Amniotic stem cell (primary cell): Measurements from ENCODE around the gene ARHGEF40.

Experiments used
- DNase-seq: peaks from one replicate; lab custom pipeline; 2025; lab: John Stamatoyannopoulos, UW

Gene ARHGEF40

DNA sequence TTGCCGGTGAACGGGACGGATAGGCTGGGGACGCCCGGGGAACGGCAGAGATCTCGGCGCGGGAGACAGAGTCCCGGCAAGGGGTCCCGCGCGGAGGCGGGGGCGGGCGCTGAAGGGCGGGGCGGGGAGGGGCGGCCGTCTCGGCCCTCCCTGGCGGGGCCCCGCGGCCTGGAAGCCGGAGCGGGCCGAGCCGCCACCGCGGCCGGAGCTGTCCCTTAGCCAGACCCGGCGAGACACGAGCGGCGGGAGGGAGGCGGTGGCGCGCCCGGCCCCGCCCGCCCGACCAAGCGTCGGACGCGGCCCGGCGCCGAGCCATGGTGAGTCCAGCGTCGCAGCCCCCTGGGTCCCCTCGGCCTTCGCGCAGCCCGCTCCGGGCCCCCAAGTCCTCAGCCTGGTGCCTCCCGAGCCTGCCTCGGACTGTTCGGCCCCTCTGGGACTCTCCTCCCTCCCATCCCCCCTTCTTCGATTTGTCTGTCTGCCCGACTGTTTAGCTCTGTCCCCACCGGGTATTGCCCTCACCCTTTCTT, at the start of gene ARHGEF40:
TSS of gene ARHGEF40 (plus strand) at position 222 of the 527 bp plus-strand sequence. CDS start at position 315, 93 bp downstream.
- DNase-seq = no peak

DNA sequence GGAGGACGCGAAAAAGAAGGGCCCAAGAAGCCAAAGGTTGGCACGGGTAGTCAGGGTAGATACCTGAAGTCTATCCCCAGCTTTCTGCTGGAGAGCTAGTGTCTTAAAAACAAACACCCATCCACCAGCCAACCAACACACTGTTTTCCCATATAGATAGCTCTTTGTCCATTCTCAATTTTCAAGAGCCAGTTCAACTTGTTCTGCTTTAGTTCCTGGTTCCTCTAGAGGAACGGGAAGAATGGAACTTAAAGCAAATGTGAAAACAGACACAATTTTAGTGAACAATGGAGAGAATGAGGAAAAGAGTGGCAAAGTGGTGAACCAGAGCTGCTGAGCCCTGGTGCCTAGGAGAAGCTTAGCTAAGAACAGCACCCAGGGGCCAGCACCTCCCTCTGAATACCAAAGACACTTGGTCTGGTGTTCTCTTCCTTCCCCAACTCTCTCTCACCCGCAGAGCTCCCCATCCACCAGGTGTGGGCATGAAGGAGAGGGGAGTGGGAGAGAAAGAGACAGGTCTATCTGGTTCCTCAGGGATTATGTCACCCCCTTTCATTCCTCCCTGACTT, 49.0 kb upstream of the ARHGEF40 start:
- no peak for DNase-seq

DNA sequence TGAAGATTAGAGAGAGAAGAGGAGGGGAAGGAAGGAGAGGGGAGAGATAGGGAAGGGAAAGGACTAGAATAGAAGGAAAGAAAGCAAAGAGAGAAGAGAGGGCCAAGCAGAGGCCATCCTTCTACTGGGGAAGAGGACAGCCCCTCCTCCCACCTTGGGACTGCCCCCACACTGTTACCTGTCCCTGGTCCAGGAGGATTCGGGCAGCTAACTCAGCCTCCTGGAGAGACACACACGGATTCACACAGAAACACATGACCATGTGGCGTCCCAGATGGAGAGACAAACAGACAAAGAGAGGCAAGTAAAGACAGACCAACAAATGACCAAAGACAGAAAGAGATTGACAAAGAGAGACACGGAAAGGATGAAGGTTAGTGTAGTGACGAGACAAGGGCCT, 47.4 kb upstream of the ARHGEF40 start:
- DNase-seq = no peak

DNA sequence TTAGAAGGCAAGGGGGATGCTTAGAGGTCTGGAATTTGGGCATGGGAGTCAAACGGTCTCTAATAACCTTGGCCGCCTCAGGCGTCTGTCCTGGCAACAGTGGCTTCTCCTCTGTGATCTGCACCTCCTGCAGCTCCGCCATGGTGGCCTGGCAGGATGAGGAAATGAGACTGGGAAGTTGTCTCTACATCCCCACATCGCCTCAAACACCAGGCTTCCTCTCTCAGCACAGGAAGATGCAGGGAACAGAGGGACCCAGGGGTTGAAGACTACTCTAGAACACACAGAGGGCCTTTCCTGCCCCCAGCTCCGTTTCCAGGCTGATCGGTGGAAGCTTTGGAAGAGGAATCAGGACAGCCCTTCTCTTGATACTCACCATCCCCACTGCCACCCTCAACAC, 46.9 kb upstream of the ARHGEF40 start:
- DNase-seq = no peak

DNA sequence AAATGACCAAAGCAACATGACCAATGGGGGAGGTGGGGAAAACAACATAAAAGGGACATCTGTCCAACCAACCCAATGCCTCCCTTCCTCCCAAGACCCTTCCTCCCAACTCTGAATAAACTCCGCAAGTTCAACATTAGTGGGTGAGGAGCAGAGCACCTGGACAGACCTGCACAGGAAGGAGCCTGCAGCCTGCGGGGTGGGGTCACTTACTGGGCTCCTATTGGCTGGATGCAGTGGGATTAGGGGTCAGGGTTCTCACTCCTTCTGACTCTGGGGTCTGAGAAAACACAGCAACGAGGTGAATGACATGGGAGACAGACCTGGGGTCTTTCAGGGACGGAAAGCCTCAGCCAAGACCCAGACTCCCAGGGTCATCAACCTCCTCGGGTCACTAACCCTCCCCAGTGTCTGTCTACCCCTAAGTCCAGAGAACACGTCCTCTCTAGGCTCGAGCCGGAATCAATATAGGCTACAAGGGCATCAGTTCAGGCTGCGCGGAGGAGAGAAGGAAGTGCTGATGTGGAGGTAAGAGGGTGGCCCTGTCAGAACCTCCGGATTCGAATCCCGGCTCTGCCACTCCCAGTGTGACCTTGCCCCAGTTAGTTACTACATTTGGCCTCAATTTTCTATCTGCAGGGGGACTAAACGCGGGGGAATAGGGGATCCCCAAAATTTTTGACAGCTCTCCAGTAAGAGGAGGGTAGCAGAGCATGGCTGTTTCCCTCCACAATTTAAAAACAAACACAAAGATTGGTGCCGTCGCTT, 46.1 kb upstream of the ARHGEF40 start:
- DNase-seq = no peak

DNA sequence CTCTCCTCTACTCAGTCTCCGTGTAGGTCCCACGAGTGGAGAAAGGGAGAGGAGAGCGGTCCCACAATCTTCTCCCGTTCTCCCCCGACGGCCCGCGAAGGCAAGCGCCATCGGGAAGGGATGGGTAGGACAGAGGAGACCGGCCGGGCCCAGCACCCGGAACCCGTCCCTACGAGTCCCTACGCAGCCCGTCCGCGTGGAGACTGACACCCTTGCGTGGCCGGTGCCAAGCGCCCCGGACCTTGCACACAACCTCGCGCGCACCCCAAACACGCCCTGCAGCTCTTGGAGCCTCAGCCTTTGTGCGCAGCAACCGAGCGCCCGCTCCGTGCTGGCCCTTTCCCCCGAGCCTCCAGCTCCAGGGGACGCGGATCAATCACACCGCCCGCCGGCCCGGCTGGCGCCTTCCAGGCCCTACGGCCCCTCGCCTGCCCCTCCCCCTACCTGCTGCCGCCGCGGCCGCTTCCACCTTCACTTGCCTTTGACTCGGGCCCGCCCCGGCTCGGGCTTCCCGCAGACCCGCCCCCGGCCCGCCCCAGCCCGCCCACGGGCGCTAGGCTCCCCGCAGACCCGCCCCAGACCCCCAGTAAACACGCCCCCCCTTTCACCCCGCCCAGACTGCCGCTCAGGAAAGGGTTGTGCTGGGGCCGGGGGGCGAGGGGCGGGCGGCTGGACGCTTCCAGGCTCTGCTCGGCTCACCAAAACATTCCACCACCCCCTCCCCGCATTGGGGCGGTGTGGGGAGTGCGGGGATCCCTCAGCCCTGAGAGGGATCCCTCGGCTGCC, 45.3 kb upstream of the ARHGEF40 start, which contains the start of gene NDRG2:
TSS of gene NDRG2 (minus strand) at position 477 of the 786 bp plus-strand sequence. CDS start 1,746 bp downstream, outside the sequence.
- DNase-seq = no peak

DNA sequence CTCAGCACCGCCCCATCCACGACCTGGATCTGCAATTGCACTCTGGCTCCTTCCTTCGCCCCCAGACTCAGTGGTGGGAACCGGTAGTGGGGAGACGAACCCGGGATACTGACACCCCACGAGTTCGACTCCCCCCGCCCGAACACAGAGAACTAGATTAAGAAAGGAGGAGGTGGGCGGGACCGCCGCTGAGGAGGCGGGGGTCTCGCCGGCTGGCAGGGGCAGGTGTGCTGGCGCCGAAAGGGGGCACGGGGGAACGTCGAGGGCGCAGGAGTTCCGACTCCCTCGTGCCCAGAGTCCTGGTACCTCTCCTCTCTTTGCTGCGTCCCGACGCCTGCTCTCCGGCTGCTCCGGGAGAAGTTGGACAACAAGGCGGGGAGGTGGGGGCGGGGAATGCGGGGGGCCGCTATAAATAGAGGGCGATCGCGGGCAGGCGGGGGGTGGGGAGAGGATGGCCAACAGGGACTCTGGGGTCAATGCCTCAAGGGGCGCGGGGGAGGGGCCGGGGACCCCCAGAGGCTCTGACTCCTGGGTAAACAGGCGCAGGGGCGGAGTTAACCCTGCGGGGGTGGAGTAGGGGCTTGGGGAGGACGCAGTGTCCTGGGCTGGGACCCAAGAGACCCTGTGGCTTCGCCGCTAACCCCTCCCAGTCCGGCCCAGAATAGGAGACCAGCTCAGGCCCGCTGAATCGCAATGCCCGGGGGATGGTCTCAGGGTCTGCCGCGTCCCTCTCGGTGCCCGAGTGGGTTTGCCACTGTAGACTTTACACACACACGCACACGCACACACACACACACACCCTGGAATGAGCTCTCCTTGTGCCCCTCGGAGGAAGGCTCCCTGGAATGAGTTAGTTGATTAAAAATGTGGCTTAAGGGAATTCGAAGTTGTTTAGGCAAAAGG, 44.5 kb upstream of the ARHGEF40 start:
- DNase-seq = no peak

DNA sequence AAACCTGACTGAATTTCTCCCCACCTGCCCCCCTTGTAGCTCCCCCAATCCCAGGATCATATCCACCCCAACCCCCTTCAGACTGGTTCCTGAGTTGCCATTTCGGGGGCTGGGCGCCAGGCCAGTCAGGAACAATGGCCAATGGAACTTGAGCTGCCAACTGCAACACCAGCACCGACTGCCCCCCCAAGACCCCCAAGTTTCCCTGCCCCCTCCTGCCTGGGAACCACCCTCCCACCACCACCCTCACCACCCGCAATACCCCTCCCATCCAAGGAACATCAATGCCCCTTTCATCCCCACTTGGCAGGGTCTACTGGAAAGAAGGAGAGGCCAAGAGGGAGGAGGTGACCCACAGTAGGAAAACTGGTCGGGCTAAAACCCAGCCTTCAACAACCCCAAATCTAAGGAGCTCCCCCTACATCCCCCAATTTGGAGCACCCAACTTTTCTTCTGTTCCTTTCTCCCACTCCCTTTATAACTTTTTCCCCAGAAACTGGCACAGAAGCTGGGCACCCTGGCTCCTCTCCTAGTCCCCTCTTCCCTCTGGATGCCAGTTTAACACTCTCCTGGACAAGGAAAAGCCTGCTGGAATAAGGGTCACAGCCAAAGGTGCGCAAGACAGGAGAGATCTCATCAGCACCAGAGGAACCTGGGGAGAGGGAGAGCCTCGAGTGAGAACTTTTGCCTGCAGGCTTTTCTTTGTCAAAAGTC, 43.7 kb upstream of the ARHGEF40 start:
- no peak for DNase-seq

DNA sequence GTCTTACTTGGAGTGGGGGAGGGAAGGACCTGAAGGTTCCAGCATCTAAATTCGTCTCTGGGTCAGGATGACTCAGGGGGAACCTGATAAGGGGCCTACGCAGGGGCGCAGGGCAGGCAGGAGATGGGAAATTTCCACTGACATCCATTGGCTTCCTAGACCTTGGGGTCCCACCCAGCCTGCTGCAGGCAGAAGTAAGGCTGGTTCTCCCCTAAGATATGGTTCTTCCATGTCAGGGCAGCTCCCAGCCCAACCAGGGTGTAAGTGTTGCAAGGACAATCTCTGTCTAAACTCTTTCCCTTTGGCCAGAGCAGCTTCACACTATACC, 43.2 kb upstream of the ARHGEF40 start:
- DNase-seq = no peak

DNA sequence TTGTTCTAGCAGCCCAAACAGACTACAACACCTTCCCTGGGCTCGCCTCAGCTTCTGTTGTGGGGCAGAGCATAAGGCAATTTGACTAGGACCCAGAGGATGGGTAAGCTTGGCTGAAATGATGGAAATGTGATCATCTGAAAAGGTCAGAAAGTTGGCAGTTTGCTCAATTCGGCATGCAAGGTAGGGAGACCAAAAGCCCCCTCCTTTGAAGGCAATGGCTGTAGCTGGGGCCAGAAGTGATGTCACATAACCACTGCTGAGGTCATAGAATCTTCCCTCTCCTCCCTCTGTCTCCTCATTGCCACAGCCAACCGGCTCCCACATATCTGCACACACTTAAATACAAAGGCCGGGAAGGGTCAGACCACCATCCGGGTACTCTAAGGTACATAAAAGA, 40.2 kb upstream of the ARHGEF40 start, which contains the start of gene TPPP2:
TSS of gene TPPP2 (plus strand) at position 301 of the 400 bp plus-strand sequence. CDS start 365 bp downstream, outside the sequence.
- DNase-seq = no peak

DNA sequence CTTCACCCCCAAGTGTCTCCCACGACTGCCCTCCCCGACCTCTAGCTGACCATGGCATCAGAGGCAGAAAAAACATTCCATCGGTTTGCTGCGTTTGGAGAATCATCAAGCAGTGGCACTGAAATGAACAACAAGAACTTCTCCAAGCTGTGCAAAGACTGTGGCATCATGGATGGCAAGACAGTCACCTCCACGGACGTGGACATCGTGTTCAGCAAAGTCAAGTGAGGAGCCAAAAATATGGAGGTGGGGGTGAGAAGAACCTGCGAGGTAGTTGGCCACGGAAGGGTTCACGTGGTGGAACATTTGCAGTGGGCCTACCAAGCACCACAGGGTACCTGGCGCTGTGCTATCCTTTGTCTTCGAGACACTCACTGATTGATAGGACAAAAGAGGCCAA, 39.6 kb upstream of the ARHGEF40 start:
- DNase-seq = no peak

DNA sequence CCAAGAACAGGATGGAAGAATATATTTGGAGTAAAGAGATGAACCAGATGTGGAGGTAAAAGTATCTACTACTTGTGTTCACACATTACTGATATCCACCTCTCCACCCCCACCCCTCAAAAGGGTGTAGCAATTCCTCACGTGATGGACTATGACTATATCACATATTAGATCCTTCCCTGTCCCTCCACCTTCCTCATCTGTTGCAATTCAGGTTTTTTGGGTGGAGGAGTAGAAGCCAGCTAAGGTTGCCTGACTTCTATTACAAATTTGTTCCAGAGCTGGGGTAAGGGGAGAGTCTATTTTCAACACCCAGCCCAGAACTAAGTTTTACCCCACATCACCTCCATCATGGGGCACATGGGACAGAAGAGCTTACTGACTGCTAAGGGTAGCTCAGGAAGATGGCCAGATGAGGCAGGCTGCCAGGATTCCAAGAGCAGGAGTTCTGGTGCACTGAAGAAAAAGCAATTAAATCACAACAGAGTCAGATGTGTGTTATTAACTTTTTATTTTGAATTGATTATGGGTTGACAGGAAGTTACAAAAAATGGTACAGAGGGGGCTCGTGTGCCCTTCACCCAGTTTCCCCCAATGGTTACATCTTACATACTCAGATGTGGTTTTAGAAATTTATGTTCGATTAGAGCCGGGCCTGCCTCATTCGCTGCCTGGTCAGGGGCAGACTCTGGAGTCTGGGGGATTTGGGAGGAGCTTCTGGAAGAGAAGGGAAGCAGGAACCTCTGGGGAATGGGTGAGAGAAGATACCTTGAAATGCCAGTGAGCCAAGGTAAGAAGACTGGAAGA, 37.6 kb upstream of the ARHGEF40 start:
- no peak for DNase-seq

DNA sequence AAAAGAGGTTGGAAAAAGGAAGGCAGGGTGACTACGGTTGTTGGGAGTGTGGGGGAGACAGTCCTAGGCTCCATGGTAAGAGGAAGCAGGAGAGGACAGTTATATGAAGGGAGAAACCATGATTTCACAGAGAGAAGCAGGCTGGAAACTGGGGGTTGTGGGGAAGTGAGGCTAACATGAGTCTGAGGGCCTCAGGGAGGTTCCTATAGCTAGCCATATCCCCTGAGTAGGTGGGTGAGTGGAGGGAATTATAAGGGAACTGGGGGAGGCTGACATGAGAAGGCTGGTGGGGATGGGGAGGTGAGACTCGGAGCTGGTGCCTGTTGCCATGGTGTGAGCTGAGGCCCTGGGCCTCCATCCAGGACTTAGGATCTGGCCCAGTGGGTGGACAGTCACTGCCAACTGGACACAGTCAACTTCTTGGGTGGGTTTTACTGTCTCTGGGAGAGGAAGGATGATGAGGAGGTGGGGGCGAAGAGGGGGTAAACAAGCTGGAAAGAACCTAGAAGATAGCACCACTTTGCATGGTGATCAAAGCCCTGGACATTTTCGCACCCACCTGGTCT, 36.9 kb upstream of the ARHGEF40 start:
- no peak for DNase-seq

DNA sequence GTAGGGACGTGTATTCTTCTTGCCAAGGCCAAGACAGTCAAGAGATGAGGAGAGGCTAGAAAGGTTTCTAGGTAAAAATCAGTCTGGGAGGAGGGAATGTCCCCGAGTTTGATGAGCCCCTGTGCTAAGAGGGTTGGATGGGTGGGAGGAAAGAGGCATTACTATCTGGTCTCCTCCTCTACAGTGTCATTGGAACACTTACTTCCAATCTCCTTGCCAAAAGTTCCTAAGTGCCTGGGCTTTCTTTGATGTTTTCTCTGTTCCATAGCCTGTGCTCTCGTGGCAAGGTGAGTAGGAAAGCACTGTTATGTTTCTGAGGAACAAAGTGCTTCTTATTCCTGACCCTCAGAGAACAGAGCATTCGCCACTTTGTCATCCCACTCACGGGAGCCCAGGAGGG, 35.4 kb upstream of the ARHGEF40 start, which contains the start of gene RNASE13:
TSS of gene RNASE13 (minus strand) at position 101 of the 400 bp plus-strand sequence. CDS start 519 bp downstream, outside the sequence.
- no peak for DNase-seq

DNA sequence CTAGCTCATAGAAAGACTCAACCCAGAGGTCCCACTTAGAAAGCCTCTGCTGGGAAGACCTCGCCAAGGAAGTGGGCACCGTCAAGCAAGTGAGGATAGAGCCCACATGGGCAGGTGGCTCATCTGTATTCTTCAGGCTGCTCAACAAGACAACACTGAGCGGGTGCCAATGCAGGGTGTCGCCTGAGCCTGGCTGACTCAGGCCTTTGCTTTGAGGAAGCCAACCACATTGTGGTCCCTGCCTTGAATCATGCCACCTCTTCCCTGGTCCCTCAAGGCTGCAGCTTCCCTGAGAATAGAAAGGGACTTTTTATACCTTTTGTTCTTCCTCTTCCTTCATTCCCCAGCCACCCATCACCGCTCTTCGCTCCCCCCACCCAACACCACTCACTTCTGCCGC, 33.4 kb upstream of the ARHGEF40 start:
- no peak for DNase-seq

DNA sequence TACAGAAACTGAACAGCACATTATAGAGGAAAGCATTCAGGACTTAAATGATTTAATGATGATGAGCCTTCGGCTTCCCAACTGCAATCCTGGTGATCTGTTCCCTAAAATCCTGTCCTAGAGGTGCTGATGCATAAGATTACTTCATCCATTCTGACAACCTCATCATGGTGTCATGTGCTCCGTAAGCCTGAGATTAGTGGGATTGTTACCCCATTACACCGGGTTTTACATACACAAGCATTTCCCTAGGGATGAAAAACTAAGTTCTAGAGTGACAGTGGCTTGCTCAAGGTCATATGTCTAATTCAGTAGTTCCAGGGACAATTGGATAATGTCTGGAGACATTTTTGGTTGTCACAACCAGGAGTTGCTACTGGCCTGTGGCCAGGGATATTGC, 32.9 kb upstream of the ARHGEF40 start:
- DNase-seq = no peak

DNA sequence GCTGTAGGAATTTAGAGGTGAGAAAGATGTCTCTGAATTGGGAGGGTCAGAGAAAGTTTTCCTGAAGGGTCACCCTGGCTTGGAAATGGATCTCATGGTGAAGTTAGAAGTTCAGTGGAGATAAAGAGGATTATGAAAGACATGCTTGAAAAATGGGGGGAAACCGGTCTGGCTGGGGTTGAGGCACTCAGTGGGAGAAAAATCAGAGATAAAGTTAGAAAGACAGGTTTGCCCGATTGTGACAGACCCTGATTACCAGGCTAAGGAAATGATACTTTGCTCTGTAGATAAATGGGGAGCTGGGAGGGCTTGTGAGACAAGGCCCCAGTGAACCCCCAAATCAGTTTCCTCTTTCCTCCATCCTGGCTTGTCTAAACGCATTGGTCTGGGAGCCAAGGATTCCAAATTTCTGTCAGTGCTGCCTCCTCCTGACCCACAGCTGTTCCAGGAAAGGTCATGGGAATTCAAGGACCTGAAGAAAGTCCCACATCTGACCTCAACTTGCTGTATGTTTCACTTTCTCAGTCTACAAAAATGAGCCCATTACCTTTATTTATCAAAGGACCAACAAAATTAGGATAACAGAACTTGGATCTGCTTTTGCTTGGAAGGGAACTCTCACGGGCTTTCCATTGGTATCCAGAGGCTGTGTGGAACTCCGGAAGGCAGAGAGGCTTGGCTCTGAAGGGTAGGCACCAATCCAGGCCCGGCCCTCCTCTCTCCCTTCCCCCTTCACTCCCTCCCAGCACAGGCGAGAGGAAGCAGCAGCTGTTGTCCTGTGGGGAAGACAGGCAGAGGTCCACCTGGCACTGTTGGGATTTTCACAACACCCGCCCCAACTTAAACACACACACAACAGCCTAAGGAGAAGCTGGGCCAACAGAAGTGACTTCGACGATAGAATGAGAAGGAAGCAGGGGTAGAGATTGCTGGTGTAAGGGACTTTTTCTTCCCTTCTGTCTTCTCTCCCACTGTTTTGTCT, 31.4 kb upstream of the ARHGEF40 start:
- DNase-seq = no peak
